CD4-positive, alpha-beta T cell treated with Interleukin-12 subunit alpha and Interleukin-12 subunit beta, for 1 hour (primary cell): Measurements from ENCODE around the gene TMEM250.
A peak's percentile ranks its signal among the peaks of the same experiment; 100 is the strongest.
"Not testable (repeated sequence)": the region's sequence is repeated elsewhere in the genome, so short reads cannot be mapped to it uniquely, and the experiment has no call there.

Experiments
- DNase-seq: peaks from one replicate; pipeline ENCODE4 v3.0.0-alpha.2; 2020

Gene TMEM250

GRCh38 chr9:136118320-136119060 lies at the start of gene TMEM250:
TMEM250 (minus strand) TSS chr9:136118875; CDS start chr9:136116900, 1,975 bp downstream.
- DNase-seq: peak; percentile 96

- no peak for DNase-seq
These were observed 44.7 kb upstream of the TMEM250 start for GRCh38 chr9:136163248-136163850.

- DNase-seq: no peak
These were observed 42.4 kb upstream of the TMEM250 start for GRCh38 chr9:136160995-136161610.

DNA sequence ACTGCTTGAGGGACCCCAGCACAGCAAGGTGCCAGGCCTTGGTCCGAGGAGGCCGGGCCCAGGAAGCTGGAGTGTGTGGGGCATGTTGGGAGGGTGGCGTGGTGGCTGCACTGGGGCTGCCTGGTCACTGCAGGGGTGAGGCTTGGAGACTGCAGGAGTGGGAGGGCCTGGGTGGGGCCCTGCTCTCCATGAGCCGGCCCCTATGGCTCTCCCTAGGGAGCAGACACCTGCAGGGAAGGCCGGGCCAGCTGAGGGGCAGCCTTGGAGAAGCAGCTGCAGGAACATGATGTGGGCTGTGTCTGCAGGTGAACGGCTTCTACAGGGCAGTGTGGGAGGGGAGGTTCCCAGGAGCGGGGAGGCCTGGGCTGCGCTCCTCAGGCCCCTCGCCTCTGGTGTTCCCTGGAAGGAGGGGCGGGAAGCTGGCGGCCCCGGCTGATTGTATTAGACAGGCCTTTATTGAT lies 41.7 kb upstream of the TMEM250 start:
- DNase-seq: no peak

DNA sequence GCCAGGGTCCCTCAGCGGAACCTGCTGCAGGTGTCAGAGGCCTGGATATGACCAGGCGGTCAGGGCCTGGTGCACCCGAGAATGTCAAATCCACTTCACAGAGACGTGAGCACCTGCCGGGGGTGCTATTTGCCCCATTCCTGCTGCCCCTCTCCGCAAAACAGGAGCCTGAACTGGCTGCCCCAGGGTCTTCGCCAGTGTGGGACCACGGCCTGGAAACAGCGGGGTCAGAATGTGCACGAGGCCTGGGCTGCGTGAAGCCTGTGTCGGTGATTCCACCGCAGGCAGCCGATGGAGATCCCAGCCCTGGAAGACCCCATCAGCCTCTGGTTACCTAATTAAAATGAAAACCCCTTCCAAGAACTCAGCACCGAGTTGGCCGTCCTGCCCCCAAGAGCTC lies 41.2 kb upstream of the TMEM250 start:
- DNase-seq: no peak

GRCh38 chr9:136157477-136158265 lies 39.0 kb upstream of the TMEM250 start:
- DNase-seq: no peak

DNA sequence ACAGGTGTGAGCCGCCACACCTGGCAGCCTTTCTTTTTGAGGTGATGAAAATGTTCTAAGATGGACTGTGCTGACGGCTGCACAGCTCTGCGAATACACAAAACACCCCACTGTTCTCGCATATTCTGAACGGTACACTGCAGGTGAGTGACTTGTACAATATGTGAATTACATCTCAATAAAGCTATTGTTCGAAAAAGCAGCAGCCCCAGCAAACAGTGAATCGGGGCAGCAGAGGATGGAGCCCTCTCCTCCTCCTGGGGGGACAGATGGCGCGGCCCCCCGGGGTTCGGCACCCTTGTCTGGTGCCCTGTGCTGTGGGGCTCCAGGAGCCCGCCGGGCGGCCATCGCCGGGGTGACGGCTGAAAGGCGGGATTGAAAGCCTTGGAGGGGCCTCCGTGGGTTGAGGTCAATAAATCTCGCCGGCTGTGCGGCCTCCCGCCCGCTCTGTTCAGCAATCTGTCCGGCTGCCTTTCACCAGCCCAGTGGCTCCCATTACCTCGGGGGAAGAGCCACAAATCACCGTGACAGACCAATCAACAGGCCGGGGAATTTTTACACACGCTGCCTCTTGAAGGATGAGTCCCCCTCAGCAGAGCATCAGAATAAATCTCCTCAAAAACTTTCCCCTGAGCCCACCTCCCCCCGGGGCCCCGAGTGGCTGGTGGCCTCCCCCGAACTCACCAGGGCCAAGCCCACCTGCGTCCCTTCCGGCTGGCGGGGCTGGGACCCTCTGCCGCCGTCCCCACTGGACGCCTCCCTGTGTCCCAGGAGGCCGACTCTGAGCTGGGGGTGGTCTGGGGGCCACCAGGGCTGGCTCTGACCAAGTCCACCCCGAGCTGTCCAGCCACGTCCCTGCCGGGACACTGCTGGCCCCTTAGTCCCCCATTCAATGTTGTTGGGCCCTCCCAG lies 37.8 kb upstream of the TMEM250 start:
- no peak for DNase-seq

- no peak for DNase-seq
These were observed 36.9 kb upstream of the TMEM250 start for GRCh38 chr9:136155576-136155975.

DNA sequence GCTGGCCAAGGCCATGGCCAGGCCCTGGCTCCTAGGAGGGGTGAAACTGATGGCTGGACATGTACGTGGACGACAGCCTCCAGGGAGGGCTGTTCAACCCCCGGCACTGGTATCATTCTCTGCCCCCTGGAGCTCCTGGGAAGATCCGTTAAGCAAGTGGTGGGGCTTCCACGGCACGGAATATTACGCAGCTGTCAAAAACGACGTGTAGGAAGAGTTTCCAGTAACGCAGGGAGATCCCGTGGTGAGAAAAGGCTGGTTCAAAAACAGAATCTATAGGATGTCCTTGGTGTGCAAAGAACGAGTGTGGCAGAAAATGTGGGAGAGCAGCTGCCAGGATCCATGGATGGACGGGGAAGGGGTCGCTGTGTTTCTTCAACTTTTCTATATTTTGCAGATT lies 36.3 kb upstream of the TMEM250 start:
- DNase-seq: no peak

DNA sequence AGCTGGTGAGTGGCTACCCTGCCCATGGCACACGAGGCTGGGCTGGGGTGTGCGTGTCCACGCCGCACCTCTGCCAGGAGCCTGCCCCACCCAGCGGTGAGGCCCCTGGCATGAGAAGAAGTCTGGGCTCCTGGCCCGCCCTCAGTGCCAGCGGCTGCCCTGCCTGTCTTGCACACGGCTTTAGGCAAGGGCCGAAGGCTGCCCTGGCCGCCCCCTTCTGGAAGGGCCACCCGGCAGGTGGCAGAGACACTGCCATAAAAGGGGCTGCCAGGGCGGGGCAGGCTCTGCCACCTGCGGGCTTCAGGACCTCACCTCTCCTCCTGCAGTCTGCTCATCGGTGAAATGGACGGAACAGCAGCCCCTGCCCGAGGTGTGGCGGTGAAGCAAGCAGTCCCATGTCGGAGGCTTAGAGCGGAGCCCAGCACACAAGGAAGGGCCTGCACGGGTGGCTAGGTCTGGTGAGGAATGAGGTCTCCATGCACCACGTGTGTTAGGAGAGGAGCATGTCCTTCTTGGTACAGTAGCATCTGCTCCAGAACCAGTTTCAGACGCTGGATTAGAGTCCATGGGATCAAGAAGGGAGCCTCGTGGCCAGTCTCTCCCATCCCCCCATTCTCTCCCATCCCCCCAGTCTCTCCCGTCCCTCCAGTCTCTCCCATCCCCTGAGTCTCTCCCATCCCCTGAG lies 34.8 kb upstream of the TMEM250 start:
- DNase-seq: no peak

GRCh38 chr9:136152931-136153330 lies 34.3 kb upstream of the TMEM250 start:
- no peak for DNase-seq

- DNase-seq: no peak
These were observed 33.8 kb upstream of the TMEM250 start for GRCh38 chr9:136152543-136152866.

- no peak for DNase-seq
These were observed 33.3 kb upstream of the TMEM250 start for GRCh38 chr9:136151848-136152542.

- no peak for DNase-seq
These were observed 32.6 kb upstream of the TMEM250 start for GRCh38 chr9:136151214-136151804.

DNA sequence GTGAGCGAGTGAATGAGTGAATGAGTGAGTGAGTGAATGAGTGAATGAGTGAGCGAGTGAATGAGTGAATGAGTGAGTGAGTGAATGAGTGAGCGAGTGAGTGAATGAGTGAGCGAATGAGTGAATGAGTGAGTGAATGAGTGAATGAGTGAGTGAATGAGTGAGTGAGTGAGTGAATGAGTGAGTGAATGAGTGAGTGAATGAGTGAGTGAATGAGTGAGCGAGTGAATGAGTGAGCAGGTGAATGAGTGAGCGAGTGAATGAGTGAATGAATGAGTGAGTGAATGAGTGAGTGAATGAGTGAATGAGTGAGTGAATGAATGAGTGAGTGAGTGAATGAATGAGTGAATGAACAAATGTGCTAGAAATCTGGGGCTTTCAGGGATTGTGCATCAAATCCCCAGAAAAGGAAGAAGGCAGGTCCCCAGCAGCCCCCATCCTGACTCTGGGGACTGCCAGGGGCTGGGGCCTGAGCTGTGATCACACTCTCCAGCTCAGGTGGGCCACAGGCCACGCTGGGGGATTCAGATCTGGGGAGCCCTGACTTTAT lies 32.1 kb upstream of the TMEM250 start:
- DNase-seq: not testable (repeated sequence)

DNA sequence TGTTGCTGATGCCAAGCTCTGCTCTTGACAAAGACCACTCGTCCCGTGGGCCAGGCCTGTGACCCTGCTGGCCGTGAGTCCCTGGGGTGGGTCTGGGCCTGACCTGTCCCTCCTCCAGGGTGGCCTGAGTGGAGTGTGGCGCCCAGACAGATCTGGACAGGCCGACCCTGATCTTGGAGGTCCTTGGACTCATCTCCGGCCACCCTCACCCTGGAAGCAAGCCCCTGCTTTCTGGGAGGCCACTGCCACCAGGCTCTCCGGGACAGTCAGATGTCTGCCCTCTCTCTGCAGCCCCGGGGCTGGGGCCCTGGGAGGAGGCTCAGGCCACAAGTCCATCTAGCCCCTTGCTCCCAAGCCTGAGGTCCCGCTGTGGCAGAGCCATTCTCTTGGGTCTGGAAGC lies 31.2 kb upstream of the TMEM250 start:
- DNase-seq: no peak

- DNase-seq: no peak
These were observed 30.7 kb upstream of the TMEM250 start for GRCh38 chr9:136149337-136149736.

GRCh38 chr9:136148766-136149165 lies 30.1 kb upstream of the TMEM250 start:
- DNase-seq: no peak

DNA sequence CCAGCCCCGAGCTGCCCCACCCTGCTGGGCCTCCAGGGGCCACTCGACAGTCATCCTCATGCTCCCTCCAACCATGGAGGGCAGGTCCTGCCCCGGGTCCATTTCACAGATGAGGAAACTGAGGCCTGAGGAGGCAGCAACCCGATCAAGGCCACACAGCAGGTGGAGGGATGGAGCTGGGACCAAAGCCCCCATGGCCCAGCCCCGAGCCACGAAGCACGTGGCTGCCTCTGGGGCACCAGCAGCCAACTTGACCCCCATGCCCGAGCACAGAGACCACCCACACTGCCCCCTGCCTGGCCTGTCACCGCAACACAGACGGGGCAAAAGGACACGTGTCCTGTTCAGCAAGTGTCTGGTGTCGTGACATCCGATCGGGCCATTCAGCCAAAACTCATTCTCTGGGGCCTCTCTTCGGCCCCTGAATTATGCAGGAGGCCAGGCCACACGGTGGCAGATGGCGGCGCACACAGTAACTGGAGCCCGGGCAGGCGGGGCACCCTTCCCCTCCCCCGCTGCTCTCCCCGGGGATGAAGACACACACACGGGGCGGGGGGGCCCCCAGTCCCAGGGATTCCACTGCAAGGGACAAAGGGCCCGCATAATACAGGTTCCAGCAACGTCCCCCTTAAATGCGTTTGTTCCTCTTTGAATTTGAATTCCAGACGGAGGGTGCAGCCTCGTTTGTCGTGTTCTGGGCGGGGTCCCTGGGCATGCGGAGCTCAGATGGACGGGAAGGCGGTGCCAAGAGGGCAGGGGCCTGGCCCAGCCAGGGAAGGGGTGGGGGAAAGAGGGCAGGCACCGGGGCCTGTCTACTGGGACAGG lies 29.4 kb upstream of the TMEM250 start:
- DNase-seq: no peak
